NCI-H2171 treated with DMSO at 0.1 percent for 48 hours (cell line): ENCODE data around the gene ZSCAN5A.
"Not testable (repeated sequence)": the region's sequence is repeated elsewhere in the genome, so short reads cannot be mapped to it uniquely, and the experiment has no call there.

Source experiments
- DNase-seq: peaks from one replicate; lab custom pipeline; 2025; lab: John Stamatoyannopoulos, UW

Gene ZSCAN5A

DNA sequence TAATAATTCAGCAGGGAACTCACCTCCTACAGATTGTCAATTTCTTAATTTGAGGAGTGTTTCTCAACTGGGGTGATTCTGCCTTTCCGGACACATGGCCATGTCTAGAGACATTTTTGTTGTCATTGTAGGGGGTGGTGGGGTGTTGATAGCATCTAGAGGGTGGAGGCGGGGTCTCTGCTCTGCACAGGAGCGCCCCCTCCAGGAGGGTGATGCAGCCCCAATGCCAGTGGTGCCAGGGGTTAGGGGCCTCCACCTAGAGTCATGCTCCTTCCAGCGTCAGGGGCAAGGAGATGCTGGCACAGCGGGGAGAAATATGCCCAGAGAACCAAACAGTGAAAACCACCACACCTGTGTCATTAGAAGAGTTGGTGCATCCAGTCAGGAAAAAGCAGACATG is 107.1 kb downstream of the ZSCAN5A start:
- DNase-seq, result not testable (repeated sequence)

- no peak for DNase-seq
Measured at GRCh38 chr19:56201973-56202372, 112.7 kb downstream of the ZSCAN5A start, which contains the start of gene ZSCAN5C. Gene ZSCAN5C, plus strand, starts transcription at chr19:56202273. Its CDS starts 3,641 bp downstream, at chr19:56205914.

GRCh38 chr19:56199687-56200086 is 115.0 kb downstream of the ZSCAN5A start:
- no peak for DNase-seq

DNA sequence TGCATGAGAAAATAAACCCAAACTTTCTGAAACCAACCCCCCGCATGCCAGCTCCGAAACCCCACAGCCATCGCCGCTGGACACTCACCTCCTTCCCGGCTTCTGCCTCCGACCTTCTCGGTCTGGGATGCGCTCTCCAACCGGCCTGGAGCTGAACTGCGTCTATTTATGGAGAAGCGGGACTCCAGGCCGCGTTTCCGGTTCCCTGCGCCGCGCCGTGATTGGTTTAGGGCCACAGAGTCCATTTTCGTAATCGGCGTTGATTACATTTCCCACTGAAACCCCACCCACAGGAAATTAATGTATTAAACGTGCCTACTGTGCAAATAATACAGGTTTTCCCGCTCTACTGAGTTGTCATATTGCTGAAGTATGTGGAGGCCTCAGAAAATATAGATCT is 117.0 kb downstream of the ZSCAN5A start, which contains the start of gene ZSCAN5B:
TSS of gene ZSCAN5B (minus strand) at position 138 of the 400 bp plus-strand sequence. CDS start 4,731 bp downstream, outside the sequence.
- DNase-seq, result not testable (repeated sequence)

- no peak for DNase-seq
Measured at GRCh38 chr19:56193981-56194640, 120.5 kb downstream of the ZSCAN5A start.

DNA sequence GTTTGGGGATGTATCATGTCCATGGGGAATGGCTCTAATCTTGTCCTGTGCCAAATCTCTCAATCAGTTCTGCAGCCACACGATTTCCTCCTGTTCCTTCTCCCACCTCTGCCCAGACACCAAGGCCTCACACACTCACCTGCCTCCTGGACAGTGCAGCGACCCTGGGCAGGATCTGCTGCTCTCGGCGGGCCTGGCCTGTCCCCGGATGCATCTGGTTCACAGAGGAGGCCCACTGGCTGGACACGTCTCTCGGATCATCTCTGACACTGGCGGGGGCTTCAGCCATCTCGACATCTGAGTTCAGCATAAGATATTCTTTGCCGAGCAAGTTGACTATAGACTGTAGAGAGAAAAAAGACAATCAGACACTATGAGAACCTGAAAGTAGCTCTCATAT is 122.9 kb downstream of the ZSCAN5A start:
- no peak for DNase-seq

DNA sequence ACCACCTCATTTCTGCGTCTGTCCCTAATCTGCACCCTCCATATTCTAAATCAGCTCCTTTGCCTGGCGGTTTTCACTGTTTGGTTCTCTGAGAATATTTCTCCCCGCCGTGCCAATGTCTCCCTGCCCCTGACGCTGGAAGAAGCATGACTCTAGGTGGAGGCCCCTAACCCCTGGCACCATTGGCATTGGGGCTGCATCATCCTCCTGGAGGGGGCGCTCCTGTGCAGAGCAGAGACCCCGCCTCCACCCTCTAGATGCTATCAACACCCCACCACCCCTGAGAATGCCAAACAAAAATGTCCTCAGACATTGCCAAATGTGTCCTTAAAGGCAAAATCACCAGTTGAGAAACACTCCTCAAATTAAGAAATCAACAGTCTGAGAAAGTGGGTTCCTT is 123.5 kb downstream of the ZSCAN5A start:
- DNase-seq, result no peak

- no peak for DNase-seq
Measured at GRCh38 chr19:56189785-56190184, 124.9 kb downstream of the ZSCAN5A start.

- DNase-seq, result no peak
Measured at GRCh38 chr19:56177564-56178243, 136.9 kb downstream of the ZSCAN5A start.

GRCh38 chr19:56176881-56177280 is 137.8 kb downstream of the ZSCAN5A start:
- no peak for DNase-seq

GRCh38 chr19:56176310-56176709 is 138.3 kb downstream of the ZSCAN5A start:
- DNase-seq, result not testable (repeated sequence)

- not testable (repeated sequence) for DNase-seq
Measured at GRCh38 chr19:56175861-56176307, 138.8 kb downstream of the ZSCAN5A start, which contains the start of gene GALP. Gene GALP, plus strand, starts transcription at chr19:56176008. Its CDS starts 1,101 bp downstream, at chr19:56177109.

GRCh38 chr19:56174550-56174949 is 140.1 kb downstream of the ZSCAN5A start:
- no peak for DNase-seq

GRCh38 chr19:56174086-56174485 is 140.6 kb downstream of the ZSCAN5A start:
- DNase-seq, result no peak
